ENCODE data around the gene GRXCR2.

The GRXCR2 gene

GRCh38 chr5:145811834-145812625 lies 60.8 kb downstream of the GRXCR2 start:
- peak; percentile 17; the same call in 1 of the 2 replicates for TF ChIP-seq CTCF (IDR thresholded peaks at IDR 0.05; ENCODE audit: low read depth, low read length)
- no peak for DNase-seq
- Histone ChIP-seq H3K27me3 (no peaks in the 10 kb centered on the region), H3K36me3 (no peaks in the 10 kb centered on the region), H3K4me3 (ENCODE audit: low read depth, low read length) (no peak overlapping the region), H3K9me3 (no peaks in the 10 kb centered on the region), H3K4me1 (no peaks in the 10 kb centered on the region)
